Measurements from ENCODE around the gene SPATC1L. TPM values are rescaled to one million over a fixed set of nuclear protein-coding genes. Genes with fewer than 3 reads are reported as not detected.
A peak's percentile ranks its signal among the peaks of the same experiment; 100 is the strongest.

SPATC1L gene
- total RNA-seq, 8 experiments from 2014 or later: 9.5 to 16.8 (median 13.1) TPM

DNA sequence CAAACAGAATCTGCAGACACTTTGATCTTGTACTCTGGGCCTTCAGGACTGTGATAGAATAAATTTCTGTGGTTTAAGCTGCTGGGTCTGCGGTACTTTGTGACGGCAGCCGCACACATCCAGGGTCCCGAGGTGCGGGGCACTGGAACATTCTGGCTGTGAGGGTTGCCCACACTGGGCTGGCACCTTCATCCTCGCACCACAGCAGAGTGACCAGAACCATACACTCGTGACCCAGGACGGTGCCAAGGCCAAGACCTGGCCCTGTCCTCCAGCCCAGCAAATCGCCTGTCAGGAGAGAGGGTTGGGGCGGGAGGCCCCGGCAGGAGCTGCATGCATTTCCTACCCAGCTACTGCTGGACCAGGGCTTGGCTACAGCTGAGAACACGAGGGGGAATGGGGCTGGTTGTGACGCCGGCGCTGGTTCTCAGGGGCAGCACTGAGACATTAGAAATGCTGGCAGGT, 26.2 kb downstream of the SPATC1L start:
- no peak for ATAC-seq (replicated peaks in 6 of 8)
- peaks cover 13 to 16% of the 10 kb centered on the region in 2 donors for H3K4me1 ChIP-seq (replicated peaks in 1 of 2)
- 82 to 100% (median 100%) methylated on average over 1 to 5 of the region's 15 CpGs; no CpG with 5 or more reads in 7 of the 10 experiments for WGBS, 10 experiments
- H3K4me3 ChIP-seq: no peak overlapping the region
- no peak overlapping the region for H3K27ac ChIP-seq
- in situ Hi-C loops (cut with MboI; ENCODE audit: low pct_unique_long_range_greater_than_20kb in 2 of 9, low sequenced_read_pairs in 9 of 9, unreplicated experiment in 9 of 9): no loop called here

- peaks cover 13 to 18% of the 10 kb centered on the region in 2 donors for H3K4me1 ChIP-seq (replicated peaks in 1 of 2)
- H3K27ac ChIP-seq: no peak overlapping the region
- 73 to 94% (median 78%) methylated on average over 3 of the region's 12 CpGs; no CpG with 5 or more reads in 7 of the 10 experiments for WGBS, 10 experiments
- H3K4me3 ChIP-seq: no peak overlapping the region
- ATAC-seq (replicated peaks in 6 of 8): no peak
- in situ Hi-C loops (cut with MboI; ENCODE audit: low pct_unique_long_range_greater_than_20kb in 2 of 9, low sequenced_read_pairs in 9 of 9, unreplicated experiment in 9 of 9): no loop called here
These were observed 26.8 kb downstream of the SPATC1L start for GRCh38 chr21:46157396-46157986.

- WGBS, 10 experiments: 40 to 100% (median 71%) methylated on average over 1 to 3 of the region's 10 CpGs; no CpG with 5 or more reads in 3 of the 10 experiments
- Histone ChIP-seq H3K27ac (no peak overlapping the region), H3K4me3 (no peak overlapping the region), H3K4me1 (replicated peaks in 1 of 2) (peaks cover 13 to 18% of the 10 kb centered on the region in 2 donors)
- in situ Hi-C loops (cut with MboI; ENCODE audit: low pct_unique_long_range_greater_than_20kb in 2 of 9, low sequenced_read_pairs in 9 of 9, unreplicated experiment in 9 of 9): no loop called here
- no peak for ATAC-seq (replicated peaks in 6 of 8)
These were observed 27.6 kb downstream of the SPATC1L start for GRCh38 chr21:46156678-46157077.

- in situ Hi-C loops (cut with MboI; ENCODE audit: low pct_unique_long_range_greater_than_20kb in 2 of 9, low sequenced_read_pairs in 9 of 9, unreplicated experiment in 9 of 9): no loop called here
- ATAC-seq (replicated peaks in 6 of 8): no peak
- no peak overlapping the region for H3K4me3 ChIP-seq
- peaks cover 16 to 20% of the 10 kb centered on the region in 2 donors for H3K4me1 ChIP-seq (replicated peaks in 1 of 2)
- no peak overlapping the region for H3K27ac ChIP-seq
- WGBS, 10 experiments: 86 to 100% (median 88%) methylated on average over 1 to 6 of the region's 7 CpGs; no CpG with 5 or more reads in 5 of the 10 experiments
These were observed 27.9 kb downstream of the SPATC1L start for GRCh38 chr21:46156378-46156645.

DNA sequence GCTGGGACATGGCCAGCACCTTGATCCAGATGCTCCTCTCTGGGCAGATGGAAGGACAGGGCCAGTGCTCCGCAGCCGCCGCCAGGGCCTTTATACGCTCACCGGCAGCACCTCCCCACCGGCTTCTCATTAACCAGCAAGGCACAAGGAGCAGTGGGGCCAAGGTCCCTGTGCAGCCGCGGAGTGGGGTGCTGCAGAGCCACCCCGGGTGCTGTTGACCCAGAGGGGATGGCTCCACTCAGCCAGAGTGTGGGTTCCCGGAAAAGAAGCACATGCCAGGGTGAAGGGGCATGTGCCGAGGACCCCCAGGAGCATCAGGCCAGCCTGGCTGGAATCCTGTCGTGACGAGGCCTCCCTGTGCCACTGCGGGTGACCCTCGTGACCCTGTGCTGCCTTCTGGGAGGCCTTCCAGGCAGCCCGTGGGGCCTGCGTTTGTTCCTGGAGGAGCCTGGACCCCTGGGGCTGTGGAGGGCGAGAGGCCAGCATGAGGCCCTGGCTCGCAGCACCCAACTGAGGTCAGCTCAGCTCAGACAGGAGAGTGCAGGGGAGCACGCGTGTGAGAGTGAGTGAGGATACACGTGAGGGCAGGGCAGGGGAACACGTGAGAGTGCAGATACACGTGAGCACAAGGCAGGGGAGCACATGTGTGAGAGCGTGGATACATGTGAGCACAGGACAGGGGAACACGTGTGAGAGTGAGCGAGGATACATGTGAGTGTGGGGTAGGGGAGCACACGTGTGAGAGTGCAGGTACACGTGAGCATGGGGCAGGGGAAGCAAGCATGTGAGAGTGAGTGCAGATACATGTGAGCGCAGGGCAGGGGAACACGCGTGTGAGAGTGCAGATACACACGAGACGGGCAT, 28.5 kb downstream of the SPATC1L start, which contains the start of gene FTCD:
Gene FTCD (minus strand): TSS at position 66 of the 864 bp plus-strand sequence. CDS start 56 bp downstream, at position 10.
- peak in 1 of 8 experiments; percentile 1 for ATAC-seq (replicated peaks in 6 of 8)
- H3K27ac ChIP-seq: peak within 1 kb of the TSS in 1 of 2 donors; percentile 40
- WGBS, 10 experiments: 55 to 60% (median 58%) methylated on average over 1 to 6 of the region's 34 CpGs; no CpG with 5 or more reads in 7 of the 10 experiments

DNA sequence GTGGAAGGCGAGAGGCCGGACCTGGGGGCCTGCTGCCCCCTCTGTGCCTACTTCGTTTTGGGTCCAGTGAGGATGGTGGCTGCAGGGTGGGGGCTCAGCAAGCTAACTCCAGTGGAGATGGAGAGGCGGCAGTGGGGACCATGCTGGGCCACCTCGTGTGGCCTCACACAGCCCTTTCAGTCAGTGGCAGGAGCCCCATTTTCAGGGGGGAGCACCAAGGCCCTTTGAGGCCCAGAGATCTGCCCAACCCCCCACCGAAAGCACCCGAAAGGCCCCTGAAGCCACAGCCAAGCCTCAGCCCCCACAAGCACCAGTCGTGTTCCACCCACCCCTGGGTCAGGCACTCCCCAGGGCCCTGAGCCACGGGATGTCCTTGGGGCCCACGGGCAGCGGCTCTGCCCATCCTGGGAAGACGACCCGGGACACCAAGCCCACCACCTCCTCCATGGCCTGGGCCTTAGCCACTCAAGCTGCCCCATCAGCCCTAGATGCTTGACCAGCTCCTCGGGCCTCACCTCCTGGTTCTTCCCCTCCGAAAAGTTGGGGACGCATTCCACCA, 29.2 kb downstream of the SPATC1L start:
- 100% methylated on average over 1 to 2 of the region's 16 CpGs; no CpG with 5 or more reads in 8 of the 10 experiments for WGBS, 10 experiments
- H3K4me1 ChIP-seq (replicated peaks in 1 of 2): peaks cover 21 to 25% of the 10 kb centered on the region in 2 donors
- in situ Hi-C loops (cut with MboI; ENCODE audit: low pct_unique_long_range_greater_than_20kb in 2 of 9, low sequenced_read_pairs in 9 of 9, unreplicated experiment in 9 of 9): no loop called here
- no peak for ATAC-seq (replicated peaks in 6 of 8)
- no peak overlapping the region for H3K27ac ChIP-seq
- no peak overlapping the region for H3K4me3 ChIP-seq

More for the DNA sequence above, 28.5 kb downstream of the SPATC1L start, which contains the start of gene FTCD:
- in situ Hi-C loops (cut with MboI; ENCODE audit: low pct_unique_long_range_greater_than_20kb in 2 of 9, low sequenced_read_pairs in 9 of 9, unreplicated experiment in 9 of 9): no loop called here
- Histone ChIP-seq H3K4me1 (replicated peaks in 1 of 2) (peaks cover 21 to 25% of the 10 kb centered on the region in 2 donors), H3K4me3 (no peak within 1 kb of the TSS)

DNA sequence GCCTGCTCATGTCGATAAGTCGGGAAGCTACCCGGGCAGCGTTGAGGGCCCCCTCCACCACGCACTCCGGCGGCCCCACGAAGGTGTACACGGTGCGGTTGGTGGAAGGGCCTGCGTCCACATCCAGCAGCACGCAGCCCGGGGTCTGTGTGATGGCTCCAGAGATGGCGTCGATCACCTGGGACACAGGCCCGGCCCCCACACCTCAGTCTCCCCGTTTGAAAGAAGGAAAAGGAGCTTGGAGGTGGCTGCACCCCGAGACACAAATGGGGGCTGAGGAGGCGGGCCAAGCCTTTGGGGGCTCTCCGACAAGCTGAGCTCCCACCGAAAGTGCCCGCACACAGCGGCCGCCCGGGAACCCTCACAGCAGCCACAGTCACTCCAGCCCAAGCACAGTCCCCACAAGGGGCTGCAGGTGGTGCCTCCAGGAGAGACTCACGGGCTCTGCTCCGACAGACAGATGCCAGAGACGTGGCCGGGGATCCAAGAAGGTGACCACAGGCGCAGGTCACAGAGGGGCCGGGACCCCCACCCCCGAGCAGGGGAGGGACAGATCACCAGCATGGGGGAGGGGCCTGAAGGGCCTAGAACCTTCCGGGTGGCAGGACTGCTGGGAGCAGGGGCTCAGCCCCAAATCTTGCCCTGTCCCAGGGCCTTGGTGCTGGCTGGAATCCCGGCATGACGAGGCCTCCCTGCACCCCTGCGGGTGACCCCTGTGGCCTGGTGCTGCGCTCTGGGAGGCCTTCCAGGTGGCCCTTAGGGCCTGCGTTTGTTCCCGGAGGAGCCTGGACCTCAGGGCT, 29.9 kb downstream of the SPATC1L start:
- no peak overlapping the region for H3K4me3 ChIP-seq
- in situ Hi-C loops (cut with MboI; ENCODE audit: low pct_unique_long_range_greater_than_20kb in 2 of 9, low sequenced_read_pairs in 9 of 9, unreplicated experiment in 9 of 9): no loop called here
- ATAC-seq (replicated peaks in 6 of 8): no peak
- peaks cover 21 to 25% of the 10 kb centered on the region in 2 donors for H3K4me1 ChIP-seq (replicated peaks in 1 of 2)
- 94 to 98% methylated on average over 3 to 7 of the region's 39 CpGs; no CpG with 5 or more reads in 8 of the 10 experiments for WGBS, 10 experiments
- H3K27ac ChIP-seq: no peak overlapping the region

- 0 to 100% methylated on average over 1 to 2 of the region's 33 CpGs; no CpG with 5 or more reads in 8 of the 10 experiments for WGBS, 10 experiments
- H3K27ac ChIP-seq: peak overlapping the region in 1 of 2 donors; percentile 72
- in situ Hi-C loops (cut with MboI; ENCODE audit: low pct_unique_long_range_greater_than_20kb in 2 of 9, low sequenced_read_pairs in 9 of 9, unreplicated experiment in 9 of 9): no loop called here
These were observed 30.8 kb downstream of the SPATC1L start for GRCh38 chr21:46153247-46154154.

GRCh38 chr21:46152927-46153246, 31.4 kb downstream of the SPATC1L start:
- WGBS, 10 experiments: 10% methylated on average over 4 of the region's 18 CpGs; no CpG with 5 or more reads in 9 of the 10 experiments
- Histone ChIP-seq H3K4me3 (no peak overlapping the region), H3K27ac (peak overlapping the region in 1 of 2 donors; percentile 19), H3K4me1 (replicated peaks in 1 of 2) (peaks cover 21 to 25% of the 10 kb centered on the region in 2 donors)
- peak; percentile 23 to 64 (median 38) for ATAC-seq (replicated peaks in 6 of 8)
- in situ Hi-C loops (cut with MboI; ENCODE audit: low pct_unique_long_range_greater_than_20kb in 2 of 9, low sequenced_read_pairs in 9 of 9, unreplicated experiment in 9 of 9): no loop called here

More at GRCh38 chr21:46153247-46154154, 30.8 kb downstream of the SPATC1L start:
- peak; percentile 62 to 92 (median 82) for ATAC-seq (replicated peaks in 6 of 8)
- Histone ChIP-seq H3K4me1 (replicated peaks in 1 of 2) (peaks cover 21 to 25% of the 10 kb centered on the region in 2 donors), H3K4me3 (no peak overlapping the region)

- in situ Hi-C loops (cut with MboI; ENCODE audit: low pct_unique_long_range_greater_than_20kb in 2 of 9, low sequenced_read_pairs in 9 of 9, unreplicated experiment in 9 of 9): no loop called here
- 20 to 100% (median 87%) methylated on average over 1 to 18 of the region's 45 CpGs; no CpG with 5 or more reads in 4 of the 10 experiments for WGBS, 10 experiments
- ATAC-seq (replicated peaks in 6 of 8): no peak
- H3K27ac ChIP-seq: no peak overlapping the region
- H3K4me3 ChIP-seq: no peak overlapping the region
- H3K4me1 ChIP-seq (replicated peaks in 1 of 2): peaks cover 21 to 25% of the 10 kb centered on the region in 2 donors
These were observed 32.0 kb downstream of the SPATC1L start for GRCh38 chr21:46151989-46152926.
